ENCODE results near the gene RAB6A. TPM values are rescaled to one million over a fixed set of nuclear protein-coding genes. Genes with fewer than 3 reads are reported as not detected.
A peak's percentile ranks its signal among the peaks of the same experiment; 100 is the strongest.

Gene RAB6A
- total RNA-seq, 2 donors from 2014 or later, result 94.7 to 104 TPM

DNA sequence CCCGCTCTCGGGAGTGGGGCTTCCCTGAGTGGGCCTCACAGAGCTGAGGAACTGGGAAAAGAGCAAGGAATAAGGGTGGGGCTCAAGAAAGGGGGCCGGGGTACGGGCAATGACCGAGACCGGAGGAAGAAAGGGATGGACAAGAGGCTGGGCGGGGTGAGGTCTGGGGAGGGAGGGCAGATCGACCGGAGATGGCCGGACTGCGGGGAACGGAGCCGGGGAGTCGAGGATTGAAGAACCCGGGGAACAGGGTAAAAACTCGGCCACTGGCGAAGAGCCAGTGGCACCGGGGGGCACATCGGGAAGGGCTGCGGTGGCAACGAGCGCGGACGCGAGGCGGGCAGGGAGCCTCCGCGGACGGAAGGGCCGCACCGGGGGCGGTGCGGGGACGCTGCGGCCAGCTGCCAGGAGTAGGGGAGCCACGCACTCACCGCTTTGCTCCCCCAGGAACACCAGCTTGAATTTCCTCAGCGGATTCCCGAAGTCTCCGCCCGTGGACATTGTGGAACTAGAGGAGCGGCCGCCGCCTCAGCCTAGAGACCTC, 667 bp downstream of the RAB6A start:
- Histone ChIP-seq H3K9me3 (no peaks in the 10 kb centered on the region), H3K36me3 (no peaks in the 10 kb centered on the region), H3K27ac (peak overlapping the region; percentile 95 to 99), H3K27me3 (no peaks in the 10 kb centered on the region), H3K4me1 (peaks cover 0 to 17% of the 10 kb centered on the region in 2 donors), H3K4me3 (peak overlapping the region; percentile 91 to 98)
- TF ChIP-seq, protein P1, sequence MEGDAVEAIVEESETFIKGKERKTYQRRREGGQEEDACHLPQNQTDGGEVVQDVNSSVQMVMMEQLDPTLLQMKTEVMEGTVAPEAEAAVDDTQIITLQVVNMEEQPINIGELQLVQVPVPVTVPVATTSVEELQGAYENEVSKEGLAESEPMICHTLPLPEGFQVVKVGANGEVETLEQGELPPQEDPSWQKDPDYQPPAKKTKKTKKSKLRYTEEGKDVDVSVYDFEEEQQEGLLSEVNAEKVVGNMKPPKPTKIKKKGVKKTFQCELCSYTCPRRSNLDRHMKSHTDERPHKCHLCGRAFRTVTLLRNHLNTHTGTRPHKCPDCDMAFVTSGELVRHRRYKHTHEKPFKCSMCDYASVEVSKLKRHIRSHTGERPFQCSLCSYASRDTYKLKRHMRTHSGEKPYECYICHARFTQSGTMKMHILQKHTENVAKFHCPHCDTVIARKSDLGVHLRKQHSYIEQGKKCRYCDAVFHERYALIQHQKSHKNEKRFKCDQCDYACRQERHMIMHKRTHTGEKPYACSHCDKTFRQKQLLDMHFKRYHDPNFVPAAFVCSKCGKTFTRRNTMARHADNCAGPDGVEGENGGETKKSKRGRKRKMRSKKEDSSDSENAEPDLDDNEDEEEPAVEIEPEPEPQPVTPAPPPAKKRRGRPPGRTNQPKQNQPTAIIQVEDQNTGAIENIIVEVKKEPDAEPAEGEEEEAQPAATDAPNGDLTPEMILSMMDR (IDR thresholded peaks at IDR 0.05), result no peak
- DNase-seq (ENCODE audit: low spot score), result peak; percentile 62

DNA sequence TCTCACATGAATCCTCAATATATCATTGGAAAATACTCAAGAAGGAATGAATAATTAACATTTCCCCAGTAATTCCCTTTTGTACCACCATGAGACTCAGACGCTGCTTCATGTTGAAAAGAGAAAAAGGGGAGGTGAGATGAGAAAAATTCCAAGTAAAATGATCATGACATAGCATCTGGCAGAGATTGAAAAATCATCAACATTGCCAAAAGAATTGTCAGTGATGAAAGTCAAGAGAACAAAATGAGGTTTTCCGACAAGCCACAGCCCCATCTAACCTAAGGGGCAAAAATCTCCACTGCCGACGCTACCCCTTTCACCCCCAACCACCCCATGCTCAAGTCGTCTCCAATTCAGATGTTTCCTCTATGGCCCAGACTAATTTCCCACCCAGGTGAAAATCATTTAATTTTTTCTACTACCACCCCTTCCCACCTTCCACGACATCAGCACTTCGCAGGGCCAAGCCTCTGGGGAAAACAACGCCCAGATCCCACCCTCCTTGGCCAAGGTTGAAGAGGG, 1.2 kb downstream of the RAB6A start:
- Histone ChIP-seq H3K36me3 (no peaks in the 10 kb centered on the region), H3K27me3 (no peaks in the 10 kb centered on the region), H3K9me3 (no peaks in the 10 kb centered on the region), H3K4me3 (peak overlapping the region; percentile 91 to 98), H3K27ac (peak overlapping the region; percentile 95 to 99), H3K4me1 (peaks cover 0 to 17% of the 10 kb centered on the region in 2 donors)
- DNase-seq (ENCODE audit: low spot score), result no peak
- TF ChIP-seq, protein P1 (IDR thresholded peaks at IDR 0.05), result no peak

DNA sequence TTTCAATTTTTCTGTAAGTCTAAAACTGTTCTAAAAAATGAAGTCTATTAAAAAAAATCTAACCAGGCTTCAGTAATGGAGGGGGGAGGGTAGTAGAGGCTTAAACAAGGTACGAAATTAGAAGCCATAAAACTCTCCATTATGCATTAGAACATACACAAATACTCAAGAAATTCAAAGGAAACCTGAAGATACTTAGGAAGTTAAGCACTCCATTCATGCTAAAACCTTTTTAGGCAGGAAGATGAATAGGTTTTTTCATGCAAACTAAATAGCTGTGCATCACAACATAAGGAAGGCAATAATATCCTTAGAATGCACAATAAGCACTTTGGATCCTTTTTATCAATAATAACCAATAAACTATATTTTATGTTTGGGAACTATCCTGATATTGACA, 2.4 kb downstream of the RAB6A start:
- Histone ChIP-seq H3K4me3 (no peak overlapping the region), H3K27ac (no peak overlapping the region)
- DNase-seq (ENCODE audit: low spot score), result no peak

DNA sequence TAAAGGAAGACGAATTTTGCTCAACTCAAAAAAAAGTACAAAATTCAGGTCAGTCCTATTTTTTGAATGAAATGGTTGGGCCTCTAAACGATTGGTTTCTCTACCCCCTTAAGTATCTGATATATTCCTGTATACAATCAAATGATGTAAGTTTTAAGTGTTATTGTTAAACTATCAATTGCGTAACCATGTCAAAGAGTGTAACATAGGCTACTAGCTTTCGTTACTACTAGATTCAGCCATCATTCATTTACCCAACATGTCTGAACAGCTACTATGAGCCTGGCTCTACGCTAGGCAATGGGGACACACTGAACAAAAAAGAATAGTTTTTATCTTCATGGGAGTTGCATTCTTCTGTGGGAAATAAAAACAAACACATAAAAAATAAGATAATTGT, 3.3 kb downstream of the RAB6A start:
- Histone ChIP-seq H3K27me3 (no peaks in the 10 kb centered on the region), H3K4me3 (no peak overlapping the region), H3K36me3 (no peaks in the 10 kb centered on the region), H3K9me3 (no peaks in the 10 kb centered on the region), H3K4me1 (peaks cover 0 to 23% of the 10 kb centered on the region in 2 donors), H3K27ac (no peak overlapping the region)
- no peak for DNase-seq (ENCODE audit: low spot score)
- TF ChIP-seq, protein P1 (IDR thresholded peaks at IDR 0.05), result no peak

More for the DNA sequence above, 2.4 kb downstream of the RAB6A start:
- peaks cover 0 to 17% of the 10 kb centered on the region in 2 donors for H3K4me1 ChIP-seq
- H3K9me3 ChIP-seq, result no peaks in the 10 kb centered on the region
- TF ChIP-seq, protein P1 (IDR thresholded peaks at IDR 0.05), result no peak
- no peaks in the 10 kb centered on the region for H3K36me3 ChIP-seq
- H3K27me3 ChIP-seq, result no peaks in the 10 kb centered on the region

DNA sequence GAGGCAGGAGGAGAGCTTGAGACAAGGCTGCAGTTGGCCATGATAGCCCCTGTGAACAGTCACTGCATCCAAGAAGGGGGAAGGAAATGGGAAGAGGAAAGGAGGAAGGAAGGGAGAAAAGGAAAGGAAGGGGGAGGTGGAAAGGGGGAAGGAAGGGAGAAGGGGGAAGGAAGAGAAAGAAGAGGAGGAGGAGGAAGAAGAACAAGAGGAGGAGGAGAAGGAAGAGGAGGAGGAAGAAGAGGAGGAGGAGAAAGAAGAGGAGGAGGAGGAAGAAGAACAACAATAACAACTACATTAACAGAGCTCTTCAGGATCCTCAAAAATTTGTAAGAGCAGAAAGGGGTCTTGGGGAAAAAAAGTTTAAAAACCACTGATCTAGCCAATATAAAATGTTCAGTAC, 5.2 kb downstream of the RAB6A start:
- no peak for DNase-seq (ENCODE audit: low spot score)
- no peaks in the 10 kb centered on the region for H3K9me3 ChIP-seq

More for the DNA sequence above, 5.2 kb downstream of the RAB6A start:
- Histone ChIP-seq H3K27me3 (no peaks in the 10 kb centered on the region), H3K27ac (no peak overlapping the region), H3K4me1 (peaks cover 0 to 39% of the 10 kb centered on the region in 2 donors), H3K36me3 (no peaks in the 10 kb centered on the region), H3K4me3 (no peak overlapping the region)
- TF ChIP-seq, protein P1 (IDR thresholded peaks at IDR 0.05), result no peak

All from right atrium auricular region (tissue), 2 donors.